ENCODE results near the gene HOXB6.

Gene HOXB6

GRCh38 chr17:48577946-48578615 is 26.7 kb downstream of the HOXB6 start, which contains the start of gene HOXB4:
Gene HOXB4 (minus strand): TSS chr17:48578350. CDS start chr17:48578319, 31 bp downstream.
- DNase-seq: peak; percentile 92

GRCh38 chr17:48577330-48577945 is 27.3 kb downstream of the HOXB6 start:
- DNase-seq: no peak

GRCh38 chr17:48576479-48577309 is 28.1 kb downstream of the HOXB6 start:
- peak; percentile 91 for DNase-seq

GRCh38 chr17:48575673-48576478 is 28.9 kb downstream of the HOXB6 start:
- DNase-seq: no peak

GRCh38 chr17:48575066-48575582 is 29.7 kb downstream of the HOXB6 start:
- no peak for DNase-seq

- no peak for DNase-seq
Observed at GRCh38 chr17:48574505-48575065, 30.2 kb downstream of the HOXB6 start.

GRCh38 chr17:48571826-48572417 is 32.9 kb downstream of the HOXB6 start:
- DNase-seq: no peak

- peak; percentile 80 for DNase-seq
Observed at GRCh38 chr17:48571024-48571818, 33.6 kb downstream of the HOXB6 start.

GRCh38 chr17:48570325-48571023 is 34.3 kb downstream of the HOXB6 start:
- peak; percentile 89 for DNase-seq

- DNase-seq: no peak
Observed at GRCh38 chr17:48569674-48570324, 35.0 kb downstream of the HOXB6 start.

- DNase-seq: no peak
Observed at GRCh38 chr17:48569240-48569582, 35.6 kb downstream of the HOXB6 start.

GRCh38 chr17:48568499-48569239 is 36.1 kb downstream of the HOXB6 start:
- DNase-seq: no peak

- no peak for DNase-seq
Observed at GRCh38 chr17:48567646-48568354, 37.0 kb downstream of the HOXB6 start.

GRCh38 chr17:48567209-48567608 is 37.6 kb downstream of the HOXB6 start:
- no peak for DNase-seq

GRCh38 chr17:48566717-48567116 is 38.1 kb downstream of the HOXB6 start:
- no peak for DNase-seq

GRCh38 chr17:48565925-48566710 is 38.7 kb downstream of the HOXB6 start:
- no peak for DNase-seq

GRCh38 chr17:48565022-48565554 is 39.7 kb downstream of the HOXB6 start:
- DNase-seq: no peak

Data from islet precursor cell (in vitro differentiated cells).